GM18907 (cell line): ENCODE measurements around the gene ZNF774.
"Not testable (repeated sequence)": the region's sequence is repeated elsewhere in the genome, so short reads cannot be mapped to it uniquely, and the experiment has no call there.

Experiments used
- ATAC-seq: cut with Tn5 transposase; IDR thresholded peaks from one replicate; pipeline ENCODE4 v1.9.1; 2021; ENCODE audit warnings: mild to moderate bottlenecking, moderate library complexity; ENCODE audit not compliant: unreplicated experiment

Gene ZNF774

DNA sequence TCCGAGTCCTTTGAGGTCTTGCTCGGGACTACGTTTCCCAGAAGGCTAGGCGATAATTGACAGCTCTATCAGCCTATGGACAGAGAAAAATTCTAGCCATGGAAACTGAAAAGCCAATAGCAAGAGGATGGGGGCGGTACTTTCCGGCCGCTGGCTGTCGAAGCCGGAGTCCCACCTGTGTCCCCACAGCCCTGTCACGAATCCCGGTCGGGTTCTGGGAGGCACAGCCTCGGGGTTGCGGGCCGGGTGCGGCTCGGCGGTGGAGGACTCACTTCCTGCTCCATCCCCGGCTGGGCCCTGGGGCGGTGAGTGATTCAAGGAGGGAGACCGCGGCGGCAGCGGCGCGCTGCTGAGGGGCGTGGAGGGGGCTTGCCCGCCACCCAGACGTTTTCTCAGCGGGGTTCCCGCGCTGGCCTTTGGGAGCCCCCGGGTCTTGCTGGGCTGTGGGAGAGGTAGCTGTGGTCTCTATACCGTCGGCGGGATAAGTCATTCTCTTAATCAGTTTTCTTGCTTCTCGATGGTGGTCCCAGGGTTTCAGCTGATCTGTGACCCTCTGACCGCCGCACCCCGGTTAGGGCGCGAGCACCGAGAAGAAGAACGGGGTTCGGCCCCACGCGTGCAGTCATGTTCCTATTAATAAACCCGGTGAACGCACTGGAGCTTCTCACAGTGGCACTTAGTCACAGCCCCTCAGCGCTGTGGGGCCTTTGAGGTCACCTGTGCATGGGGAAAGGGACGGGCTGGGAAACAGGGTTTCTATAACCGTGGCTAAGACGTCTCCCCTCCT, at the start of gene ZNF774:
ZNF774 (plus strand) TSS at position 178 of the 787 bp plus-strand sequence. CDS start 2,377 bp downstream, outside the sequence.
- peak; percentile 99 for ATAC-seq

DNA sequence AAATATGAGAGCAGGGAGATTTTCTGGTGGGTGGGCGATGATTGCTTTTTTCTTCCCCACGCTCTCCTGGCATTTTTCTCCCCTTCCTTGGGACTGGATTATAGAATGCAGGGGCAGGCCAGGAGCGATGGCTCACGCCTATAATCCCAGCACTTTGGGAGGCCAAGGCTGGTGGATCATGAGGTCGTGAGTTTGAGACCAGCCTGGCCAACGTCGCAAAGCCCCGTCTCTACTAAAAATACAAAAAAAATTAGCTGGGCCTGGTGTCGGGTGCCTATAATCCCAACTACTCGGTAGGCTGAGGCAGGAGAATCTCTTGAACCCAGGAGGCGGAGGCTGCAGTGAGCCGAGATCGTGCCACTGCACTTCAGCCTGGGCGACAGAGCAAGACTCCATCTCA, 46.7 kb upstream of the ZNF774 start:
- not testable (repeated sequence) for ATAC-seq

DNA sequence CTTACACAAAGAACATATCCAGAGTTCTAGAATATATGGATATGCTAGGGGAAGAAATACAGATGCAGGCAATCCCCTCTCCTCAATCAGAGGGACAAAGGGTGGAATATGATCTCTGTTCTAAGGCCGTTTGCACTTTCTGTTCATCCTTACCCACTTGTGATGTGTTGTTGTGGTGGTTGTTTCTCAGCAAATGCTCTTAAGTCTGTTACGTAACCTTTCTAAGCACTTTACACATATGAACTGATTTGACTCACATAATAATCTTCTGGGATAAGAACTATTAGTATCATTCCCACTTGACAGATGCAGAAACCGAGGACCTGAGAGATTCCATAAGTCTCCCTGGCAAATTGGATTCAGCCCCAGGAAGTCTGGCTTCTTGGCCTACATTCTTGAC, 46.2 kb upstream of the ZNF774 start:
- no peak for ATAC-seq

DNA sequence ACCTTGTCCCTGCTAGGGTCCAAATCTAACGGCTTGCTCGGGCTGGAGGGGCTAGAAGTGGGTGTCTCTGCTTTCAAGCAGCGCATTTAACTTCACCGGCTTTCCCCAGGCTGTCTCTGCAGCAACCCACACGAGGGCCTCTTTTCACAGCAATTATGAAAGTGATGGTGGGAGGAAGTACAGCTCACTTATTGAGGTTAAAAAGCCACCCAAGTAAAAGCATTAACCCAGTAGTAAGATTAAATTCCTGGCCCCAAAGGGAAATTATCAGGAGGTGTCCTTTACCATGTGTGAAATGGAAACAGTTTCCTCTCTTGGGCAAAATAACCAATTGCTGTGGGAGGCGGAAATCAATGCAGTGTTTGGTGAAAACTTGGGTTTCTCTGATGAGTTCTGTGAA, 45.5 kb upstream of the ZNF774 start:
- no peak for ATAC-seq

DNA sequence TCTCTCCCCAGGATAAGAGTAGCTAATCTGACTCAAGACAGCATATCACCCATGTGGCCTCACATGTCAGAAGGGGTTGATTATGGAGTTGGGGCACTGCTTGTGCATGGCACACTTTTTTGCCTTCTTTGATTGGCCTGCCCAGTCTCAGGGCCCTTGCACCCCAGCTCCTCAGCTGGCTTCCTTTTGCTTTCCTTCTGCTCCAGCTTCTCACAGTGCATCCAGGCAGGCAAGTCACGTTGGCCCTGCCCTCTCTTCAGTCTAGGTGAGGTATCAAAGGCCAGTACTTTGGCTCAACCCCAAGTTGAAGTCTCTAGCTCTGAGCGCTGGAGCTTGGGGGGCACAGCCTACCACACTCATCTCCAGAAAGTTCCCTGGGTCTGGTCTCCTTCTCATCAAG, 44.4 kb upstream of the ZNF774 start:
- no peak for ATAC-seq

DNA sequence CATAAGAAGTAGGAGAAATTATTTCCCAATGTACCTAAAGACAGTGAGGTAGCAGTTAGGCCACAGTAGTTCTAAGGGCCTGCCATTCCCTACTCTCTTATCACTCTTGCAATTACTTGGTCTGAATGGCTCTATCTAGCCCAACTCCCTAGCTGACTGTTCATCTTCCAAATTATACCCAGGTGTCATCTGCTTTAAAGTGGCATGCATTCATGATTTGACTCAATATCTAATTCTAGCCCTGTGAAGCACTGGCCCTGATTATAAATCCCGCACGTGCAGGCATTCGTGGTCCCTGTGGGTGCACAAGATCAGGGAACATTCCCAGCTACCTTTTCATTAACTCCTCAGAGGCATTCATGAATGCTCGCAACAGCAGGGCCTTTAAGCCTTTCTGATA, 43.1 kb upstream of the ZNF774 start:
- no peak for ATAC-seq

DNA sequence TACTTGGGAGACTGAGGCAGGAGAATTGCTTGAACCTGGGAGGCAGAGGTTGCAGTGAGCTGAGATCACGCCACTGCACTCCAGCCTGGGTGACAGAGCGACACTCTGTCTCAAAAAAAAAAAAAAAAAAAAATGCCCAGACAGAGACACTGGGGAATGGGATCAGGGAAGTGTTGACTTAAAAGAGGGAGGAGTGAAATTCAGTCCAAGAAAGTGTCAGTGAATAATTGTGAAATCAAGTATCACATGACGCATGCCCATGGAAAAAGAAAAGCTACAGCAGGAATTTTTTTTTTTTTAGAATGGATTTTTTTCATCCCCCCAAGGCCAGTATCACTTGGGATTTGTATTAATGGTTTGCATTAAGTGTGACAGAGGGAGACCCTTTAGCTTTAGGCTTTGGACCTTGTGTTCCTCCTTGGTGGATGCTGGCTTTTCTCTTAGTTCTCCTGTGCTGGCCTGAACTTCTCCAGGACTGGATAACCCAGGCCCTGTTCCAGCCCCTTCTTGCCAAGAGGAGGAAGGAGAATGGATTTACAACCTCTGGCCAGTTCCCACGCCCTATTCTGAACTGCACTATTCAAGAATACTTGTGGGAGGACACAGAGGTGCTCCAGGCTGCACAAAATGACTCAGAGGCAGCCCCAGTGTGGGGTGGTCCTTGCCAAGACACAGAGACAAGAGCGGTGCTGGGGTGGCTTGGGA, 36.7 kb upstream of the ZNF774 start:
- no peak for ATAC-seq

DNA sequence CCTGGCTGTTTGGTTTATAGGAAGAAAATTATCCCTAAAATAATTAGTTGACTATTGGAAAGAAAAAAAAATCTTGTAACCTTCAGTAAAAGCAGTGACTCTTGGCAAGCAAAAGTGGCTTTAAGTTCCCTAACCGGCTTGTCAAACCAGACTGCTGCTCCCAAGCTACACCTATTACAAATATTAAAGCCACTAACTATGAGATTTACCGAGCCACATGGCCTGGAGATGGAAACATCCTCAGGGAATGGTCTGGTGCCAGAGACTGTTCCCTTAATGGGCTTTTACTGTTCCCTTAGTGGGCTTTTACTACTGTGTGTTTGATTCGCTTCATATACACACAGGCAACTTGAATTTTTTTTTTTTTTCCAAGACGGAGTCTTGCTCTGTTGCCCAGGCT, 35.9 kb upstream of the ZNF774 start:
- ATAC-seq: no peak

DNA sequence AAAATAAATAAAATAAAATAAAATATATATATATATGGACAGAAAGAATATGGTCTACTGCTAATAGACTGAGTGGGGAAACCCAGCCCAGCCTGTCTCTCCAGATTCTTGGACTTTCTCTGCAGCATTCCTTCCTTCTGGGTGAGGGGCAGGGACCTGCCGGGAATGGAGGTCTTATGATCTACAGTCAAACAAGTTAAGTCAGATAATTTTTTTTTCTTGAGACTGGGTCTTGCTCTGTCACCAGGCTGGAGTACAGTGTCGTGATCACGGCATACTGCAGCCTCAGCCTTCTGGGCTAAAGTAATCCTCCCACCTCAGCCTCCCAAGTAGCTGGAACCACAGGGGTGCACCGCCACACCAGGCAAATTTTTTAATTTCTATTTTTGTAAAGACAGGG, 33.5 kb upstream of the ZNF774 start:
- no peak for ATAC-seq

DNA sequence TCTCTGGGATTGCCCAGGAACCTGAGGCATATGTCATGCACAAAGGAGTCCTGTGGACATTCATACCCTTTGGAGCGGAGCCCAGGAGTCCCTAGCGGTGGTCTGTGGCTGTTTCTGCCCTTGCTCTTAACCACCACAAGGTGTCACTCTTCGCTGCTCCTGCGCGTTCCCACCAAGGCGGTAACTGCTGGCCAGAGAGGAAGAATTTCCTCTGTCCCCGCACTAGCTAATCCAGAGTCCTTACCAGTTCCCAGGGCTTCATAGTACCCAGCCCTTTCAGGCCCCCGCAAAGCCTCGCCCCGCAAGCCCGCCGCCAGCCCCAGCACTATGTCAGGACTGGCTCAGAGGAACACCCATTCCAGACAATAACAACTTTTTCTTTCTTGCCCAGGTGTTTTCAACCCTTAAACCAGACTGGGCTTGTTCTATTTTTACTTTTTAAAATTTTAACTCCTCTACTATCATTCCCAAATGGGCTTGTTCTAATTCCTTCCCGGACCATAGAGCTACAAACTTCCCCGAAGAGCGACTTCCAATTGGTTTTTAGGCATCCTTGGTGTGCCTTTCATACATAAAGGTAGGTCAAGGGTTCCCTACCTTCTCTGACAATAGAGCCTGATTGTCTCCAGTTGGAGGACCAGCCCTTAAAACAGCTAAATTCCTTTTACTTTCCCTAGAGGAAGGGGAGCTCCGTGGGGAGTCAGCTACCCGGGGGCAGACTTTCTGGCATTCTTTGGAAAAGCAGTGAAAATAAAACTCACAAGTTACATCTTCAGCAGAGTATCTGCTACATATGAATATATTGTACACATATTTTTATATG, 31.8 kb upstream of the ZNF774 start:
- peak; percentile 82 for ATAC-seq

DNA sequence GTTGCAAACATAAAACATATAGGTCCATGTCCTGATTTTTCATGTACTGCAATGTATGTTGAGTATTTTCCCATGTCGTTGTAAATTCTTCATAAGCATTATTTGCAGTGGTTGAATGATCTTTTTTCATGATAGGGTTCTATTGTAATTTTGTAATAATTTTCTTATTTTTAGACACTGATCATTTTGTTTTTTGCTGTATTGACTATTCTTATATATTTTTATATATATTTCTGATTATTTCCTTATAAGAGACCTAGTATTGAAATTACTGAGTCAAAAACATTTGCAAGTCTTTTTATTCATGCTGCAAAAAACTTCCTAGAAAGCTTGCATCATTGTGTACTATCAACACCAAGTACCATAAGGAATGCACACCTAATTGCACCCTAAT, 31.2 kb upstream of the ZNF774 start:
- no peak for ATAC-seq

DNA sequence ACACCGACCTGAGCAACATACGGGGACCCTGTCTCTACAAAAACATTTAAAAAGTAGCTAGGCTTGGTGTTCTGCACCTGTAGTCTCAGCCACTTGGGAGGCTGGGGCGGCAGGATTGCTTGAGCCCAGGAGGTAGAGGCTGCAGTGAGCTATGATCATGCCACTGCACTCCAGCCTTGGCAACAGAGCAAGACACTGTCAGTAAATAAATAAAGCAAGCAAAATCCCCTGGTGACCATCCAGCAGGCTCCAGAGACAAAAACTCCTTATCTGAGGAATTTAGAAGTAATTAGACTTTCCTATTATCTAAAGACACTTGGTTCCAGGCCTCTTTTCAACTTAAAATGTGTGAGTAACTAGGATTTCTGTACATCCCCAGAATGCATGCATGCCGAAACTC, 29.5 kb upstream of the ZNF774 start:
- ATAC-seq: no peak

DNA sequence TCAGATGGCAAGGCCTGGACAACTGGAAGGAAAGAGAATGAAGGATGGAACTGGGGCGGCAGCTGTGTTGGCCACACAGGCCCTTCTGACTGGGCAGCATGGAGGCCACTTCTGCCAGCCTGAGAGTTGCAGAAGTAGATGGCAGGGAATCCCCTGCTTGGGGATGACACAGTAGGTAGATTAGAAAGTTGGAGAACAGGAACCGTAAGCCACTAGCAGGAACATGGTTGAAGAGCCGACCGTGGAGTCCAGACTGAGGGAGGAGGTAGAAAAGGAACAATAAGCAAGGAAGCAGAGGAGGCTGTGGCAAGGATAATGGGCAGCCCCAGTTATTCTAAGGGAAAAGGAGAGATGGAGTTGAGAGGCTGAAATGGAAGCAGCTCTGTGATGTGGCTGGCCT, 26.4 kb upstream of the ZNF774 start:
- no peak for ATAC-seq

DNA sequence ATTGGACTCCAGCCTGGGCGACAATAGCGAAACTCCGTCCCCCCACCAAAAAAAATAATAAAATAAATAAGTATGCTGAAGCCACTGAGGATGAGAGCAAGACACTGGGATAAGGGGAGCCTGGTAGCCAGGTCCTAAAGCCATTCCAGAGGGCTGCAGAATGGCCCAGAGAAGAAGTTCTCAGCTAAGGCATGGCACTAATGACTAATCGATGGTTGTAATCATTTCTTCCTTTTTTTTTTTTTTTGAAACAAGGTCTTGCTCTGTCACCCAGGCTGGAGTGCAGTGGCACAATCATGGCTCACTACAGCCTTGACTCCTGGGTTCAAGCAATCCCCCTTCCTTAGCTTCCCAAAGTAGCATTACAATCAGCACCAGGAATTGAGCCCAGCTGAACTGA, 25.6 kb upstream of the ZNF774 start:
- ATAC-seq: no peak

DNA sequence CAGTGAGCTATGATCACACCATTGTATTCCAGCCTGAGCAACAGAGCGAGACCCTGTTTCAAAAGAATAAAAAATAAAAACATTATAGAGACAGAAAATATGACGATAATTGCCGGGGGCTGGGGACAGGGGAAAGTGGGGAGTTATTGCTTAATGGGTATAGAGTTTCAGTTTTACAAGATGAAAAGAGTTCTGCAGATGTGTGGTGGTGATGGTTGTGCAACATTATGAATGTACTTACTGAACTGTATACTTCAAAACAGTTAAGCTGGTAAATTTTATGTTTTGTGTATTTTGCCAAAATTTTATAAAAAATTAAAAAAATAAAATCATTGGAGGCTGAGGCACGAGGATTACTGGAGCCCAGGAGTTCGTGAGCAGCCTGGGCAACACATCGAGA, 24.8 kb upstream of the ZNF774 start:
- ATAC-seq: no peak

DNA sequence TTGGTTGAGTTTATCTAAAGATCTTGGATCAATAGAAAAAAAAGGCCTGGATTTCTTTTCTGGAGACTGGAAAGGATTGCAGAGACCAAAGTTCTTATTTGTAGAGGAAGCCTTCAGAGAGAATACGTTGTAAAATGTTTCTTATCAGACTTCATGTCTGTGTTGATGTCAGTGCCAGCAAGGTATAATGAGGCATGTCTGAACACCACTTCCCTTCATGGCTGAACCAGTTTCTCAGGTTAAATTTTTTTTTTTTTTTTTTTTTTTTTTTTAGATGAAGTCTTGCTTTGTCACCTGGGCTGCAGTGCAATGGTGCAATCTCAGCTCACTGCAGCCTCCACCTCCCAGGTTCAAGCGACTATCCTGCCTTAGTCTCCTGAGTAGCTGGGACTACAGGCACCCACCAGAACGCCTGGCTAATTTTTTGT, 17.8 kb upstream of the ZNF774 start:
- ATAC-seq: no peak

DNA sequence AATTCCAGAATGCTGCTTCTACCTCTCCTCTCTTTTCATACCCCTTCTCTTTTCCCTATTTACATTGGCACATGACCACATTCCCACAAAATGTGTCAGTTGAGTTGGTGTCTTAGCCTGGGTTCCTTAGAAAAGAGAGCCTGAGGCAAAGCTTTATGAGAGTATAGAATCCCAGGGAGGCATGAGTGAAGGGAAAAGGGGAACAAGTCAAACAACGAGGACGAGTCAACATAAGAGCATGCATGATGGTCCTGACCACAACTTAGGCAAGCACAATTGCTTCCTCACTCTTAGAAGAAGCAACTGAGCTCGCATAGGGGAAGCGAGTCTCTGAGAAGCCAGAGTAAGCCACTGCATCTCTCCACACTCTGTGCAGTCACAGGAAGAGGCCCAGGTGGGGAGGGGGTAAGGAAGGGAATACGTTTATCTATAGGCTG, 15.4 kb upstream of the ZNF774 start:
- ATAC-seq: no peak

DNA sequence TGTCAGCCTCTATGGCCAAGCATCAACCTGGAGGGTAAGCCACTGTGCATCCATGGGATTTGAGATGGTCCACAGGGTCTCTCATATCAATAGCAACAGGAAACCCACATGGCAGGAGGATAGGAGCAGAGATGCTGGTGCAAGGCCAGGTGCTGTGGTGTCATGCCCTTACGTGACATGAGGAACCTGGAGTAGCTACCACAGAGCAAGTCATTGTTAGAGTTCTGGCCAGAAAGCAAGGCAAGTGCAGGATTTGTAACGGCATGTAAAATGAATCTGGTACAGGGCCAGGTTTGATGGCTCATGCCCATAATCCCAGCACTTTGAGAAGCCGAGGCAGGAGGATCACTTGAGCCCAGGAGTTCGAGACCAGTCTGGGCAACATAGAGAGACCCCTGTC, 14.8 kb upstream of the ZNF774 start:
- ATAC-seq: no peak

DNA sequence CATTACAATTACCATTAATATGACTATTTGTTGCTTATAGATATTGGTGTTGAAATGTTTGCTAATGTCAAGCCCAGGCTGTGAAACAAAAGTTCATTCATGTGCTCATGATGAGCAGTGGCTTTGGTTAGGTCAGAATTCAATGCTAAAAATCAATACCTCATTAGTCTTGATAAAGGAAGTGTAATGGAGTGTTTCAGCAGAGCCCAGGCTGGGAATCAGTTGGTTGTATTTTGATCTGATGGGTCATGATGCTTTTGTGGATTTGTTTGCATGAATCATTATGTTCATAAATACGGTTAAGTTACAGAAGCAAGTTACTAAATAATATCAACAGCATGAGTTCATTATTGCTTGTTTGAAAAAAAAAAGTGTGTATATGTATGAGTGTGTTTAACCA, 13.6 kb upstream of the ZNF774 start:
- ATAC-seq: no peak

DNA sequence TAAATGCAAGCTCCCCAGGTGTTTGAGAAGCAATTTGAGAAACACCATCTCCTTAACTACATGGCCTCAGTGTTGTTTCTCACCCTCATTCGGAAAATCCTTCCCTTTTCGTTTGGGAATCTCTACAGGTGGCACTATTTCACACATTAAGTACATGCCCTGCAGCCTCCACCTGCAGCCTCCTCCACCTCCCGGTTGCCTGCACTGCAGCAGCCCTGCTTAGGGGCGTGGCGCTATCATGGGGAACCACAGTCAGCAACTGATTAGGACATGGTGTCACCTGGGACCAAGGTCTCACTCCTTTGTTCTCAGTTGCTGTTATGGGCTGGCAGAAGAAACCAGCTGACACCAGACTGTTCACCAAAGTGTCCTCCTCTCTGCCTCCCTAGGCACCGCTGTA, 11.7 kb upstream of the ZNF774 start:
- ATAC-seq: no peak

DNA sequence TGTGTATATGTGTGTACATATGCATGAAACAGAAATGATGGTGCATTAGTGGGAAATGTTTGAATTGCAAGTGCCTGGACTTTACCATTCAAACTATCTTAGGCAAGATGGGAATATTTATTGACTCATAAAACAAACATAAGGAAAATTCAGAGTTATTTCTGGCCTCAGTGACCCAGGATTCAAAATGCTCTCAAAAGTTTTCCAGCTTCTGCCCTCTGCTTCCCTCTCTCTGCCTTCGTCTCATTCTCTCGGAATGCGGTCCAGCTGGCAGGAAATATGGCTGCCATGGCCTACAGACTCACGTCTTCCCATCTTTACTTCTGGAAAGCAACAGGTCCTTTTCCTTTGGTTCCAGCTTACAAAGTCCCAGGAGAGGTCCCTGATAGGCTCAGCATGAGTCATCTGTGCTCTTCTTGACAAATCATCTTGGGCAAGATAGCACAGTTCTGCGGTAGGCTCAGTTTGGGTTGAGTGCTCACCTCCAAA, 8.7 kb upstream of the ZNF774 start:
- ATAC-seq: no peak
